Liver (tissue), 3 donors: ENCODE results near the gene DRD4.

ENCODE experiments used
- ATF3 ChIP-seq: IDR thresholded peaks from 2 replicates; pipeline ENCODE4 v1.6.1; 2016; ENCODE audit warnings: antibody characterized with exemption
- CTCF ChIP-seq: fragments of 150-350 bp; IDR thresholded peaks from 2 replicates; pipeline ENCODE4 v1.5.1; 2017; ENCODE audit warnings: improper control_type of control experiment, low read depth, low read length; ENCODE audit not compliant: missing input control
- GABPA ChIP-seq, 2 donors: IDR thresholded peaks in 1 of 2; conservative IDR thresholded peaks in 1 of 2; 2 replicates each; pipeline ENCODE4 v1.6.1; 2016; ENCODE audit warnings: antibody characterized with exemption in 2 of 2, mild to moderate bottlenecking in 1 of 2, moderate library complexity in 1 of 2
- RAD21 ChIP-seq, 2 donors: IDR thresholded peaks; 2 replicates each; pipeline ENCODE4 v1.6.1; 2016; ENCODE audit warnings: antibody characterized with exemption in 2 of 2, mild to moderate bottlenecking in 2 of 2
- REST ChIP-seq: IDR thresholded peaks from 2 replicates; pipeline ENCODE4 v1.6.1; 2016; ENCODE audit warnings: antibody characterized with exemption, mild to moderate bottlenecking
- donor health status: healthy.
- donor health status: healthy.

- TF ChIP-seq CTCF (no peak), RAD21 (IDR thresholded peaks at IDR 0.05) (no peak), ATF3 (no peak), REST (no peak), GABPA (IDR thresholded peaks at IDR 0.05 in 1 of 2, conservative IDR thresholded peaks at IDR 0.05 in 1 of 2) (no peak)
Measured at GRCh38 chr11:645536-645935, 8.5 kb downstream of the DRD4 start.
